Loucy (cell line): Measurements from ENCODE around the gene GCG.

Experiments used
- H2AFZ ChIP-seq: fragments of 200-600 bp; sonication (generic); 2 replicates; pipeline ENCODE4 v1.6.0; 2016; ENCODE audit warnings: antibody characterized with exemption, mild to moderate bottlenecking, low read length, moderate library complexity
- H3F3A ChIP-seq: fragments of 200-600 bp; 2 replicates; pipeline ENCODE4 v1.6.0; 2016; ENCODE audit warnings: antibody characterized with exemption, low read depth, mild to moderate bottlenecking
- H3K27me3 ChIP-seq: fragments of 200-600 bp; sonication (generic); 2 replicates; pipeline ENCODE4 v1.6.1; 2014; ENCODE audit warnings: low read length, mild to moderate bottlenecking; ENCODE audit not compliant: insufficient read depth, poor library complexity, severe bottlenecking
- H3K36me3 ChIP-seq: fragments of 200-600 bp; sonication (generic); 2 replicates; pipeline ENCODE4 v1.6.1; 2016; ENCODE audit warnings: low read length; ENCODE audit not compliant: insufficient read depth
- H3K4me1 ChIP-seq: fragments of 200-600 bp; sonication (generic); 2 replicates; pipeline ENCODE4 v1.5.1; 2014; ENCODE audit warnings: low read length, mild to moderate bottlenecking; ENCODE audit not compliant: insufficient read depth, poor library complexity, severe bottlenecking
- H3K4me2 ChIP-seq: fragments of 200-600 bp; sonication (generic); 2 replicates; pipeline ENCODE4 v1.6.0; 2014; ENCODE audit warnings: antibody characterized with exemption, low read length, low read depth, mild to moderate bottlenecking; ENCODE audit not compliant: poor library complexity, severe bottlenecking
- H3K4me3 ChIP-seq: fragments of 200-600 bp; sonication (generic); 2 replicates; pipeline ENCODE4 v1.5.1; 2014; ENCODE audit warnings: low read length, mild to moderate bottlenecking, mixed read lengths; ENCODE audit not compliant: poor library complexity, severe bottlenecking
- H3K79me2 ChIP-seq: fragments of 200-600 bp; sonication (generic); 2 replicates; pipeline ENCODE4 v1.6.1; 2014; ENCODE audit warnings: low read length; ENCODE audit not compliant: insufficient read depth
- H3K9ac ChIP-seq: fragments of 200-600 bp; sonication (generic); 2 replicates; pipeline ENCODE4 v1.6.0; 2014; ENCODE audit warnings: mild to moderate bottlenecking, low read depth, low read length, moderate library complexity; ENCODE audit not compliant: poor library complexity, severe bottlenecking
- H3K9me2 ChIP-seq: fragments of 200-600 bp; sonication (generic); replicated peaks from 2 replicates; pipeline ENCODE4 v1.6.1; 2016; ENCODE audit warnings: low read depth, low read length, mixed read lengths
- H3K9me3 ChIP-seq: fragments of 200-600 bp; sonication (generic); 2 replicates; pipeline ENCODE4 v1.6.1; 2014; ENCODE audit warnings: mild to moderate bottlenecking, antibody characterized with exemption, low read length, low read depth; ENCODE audit not compliant: insufficient read depth
- H4K20me1 ChIP-seq: fragments of 200-600 bp; sonication (generic); 2 replicates; pipeline ENCODE4 v1.6.0; 2014; ENCODE audit warnings: antibody characterized with exemption, low read length, mild to moderate bottlenecking; ENCODE audit not compliant: insufficient read depth, poor library complexity, severe bottlenecking
- EZH2phosphoT487 ChIP-seq: fragments of 200-600 bp; IDR thresholded peaks from 2 replicates; pipeline ENCODE4 v1.6.1; 2018; ENCODE audit warnings: antibody characterized with exemption, mild to moderate bottlenecking, moderate library complexity, borderline replicate concordance
- TF ChIP-seq, protein P1 (sequence below): fragments of 200-600 bp; sonication (generic); conservative IDR thresholded peaks from 2 replicates; pipeline ENCODE4 v1.5.1; 2014; ENCODE audit warnings: mild to moderate bottlenecking, antibody characterized with exemption, low read length

Gene GCG

DNA sequence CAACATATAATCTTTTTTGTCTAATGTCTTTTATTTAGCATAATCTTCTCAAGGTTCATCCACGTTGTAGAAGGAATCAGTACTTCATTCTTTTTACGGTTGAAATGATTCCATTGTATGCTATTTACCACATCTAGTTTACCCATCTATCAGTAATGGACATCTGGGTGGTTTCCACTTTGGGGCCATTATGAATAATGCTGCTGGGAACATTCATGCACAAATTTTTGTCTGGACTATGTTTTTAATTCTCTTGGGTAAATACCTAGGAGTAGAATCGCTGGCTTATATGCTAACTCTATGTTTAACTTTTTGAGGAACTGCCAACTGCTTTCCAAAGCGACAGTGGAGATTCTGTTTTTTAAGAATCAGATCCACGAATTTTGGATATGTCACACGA lies 7.4 kb upstream of the GCG start:
- Histone ChIP-seq H3K36me3 (no peaks in the 10 kb centered on the region), H3F3A (no peaks in the 10 kb centered on the region), H3K79me2 (no peaks in the 10 kb centered on the region), H3K4me2 (no peak overlapping the region), H4K20me1 (no peaks in the 10 kb centered on the region), H3K27me3 (no peaks in the 10 kb centered on the region), H3K9ac (no peak overlapping the region), H3K4me1 (no peaks in the 10 kb centered on the region), H3K9me2 (no peaks in the 10 kb centered on the region), H2AFZ (no peak overlapping the region), H3K4me3 (no peak overlapping the region), H3K9me3 (no peaks in the 10 kb centered on the region)
- no peak for TF ChIP-seq EZH2phosphoT487
- TF ChIP-seq, protein P1, sequence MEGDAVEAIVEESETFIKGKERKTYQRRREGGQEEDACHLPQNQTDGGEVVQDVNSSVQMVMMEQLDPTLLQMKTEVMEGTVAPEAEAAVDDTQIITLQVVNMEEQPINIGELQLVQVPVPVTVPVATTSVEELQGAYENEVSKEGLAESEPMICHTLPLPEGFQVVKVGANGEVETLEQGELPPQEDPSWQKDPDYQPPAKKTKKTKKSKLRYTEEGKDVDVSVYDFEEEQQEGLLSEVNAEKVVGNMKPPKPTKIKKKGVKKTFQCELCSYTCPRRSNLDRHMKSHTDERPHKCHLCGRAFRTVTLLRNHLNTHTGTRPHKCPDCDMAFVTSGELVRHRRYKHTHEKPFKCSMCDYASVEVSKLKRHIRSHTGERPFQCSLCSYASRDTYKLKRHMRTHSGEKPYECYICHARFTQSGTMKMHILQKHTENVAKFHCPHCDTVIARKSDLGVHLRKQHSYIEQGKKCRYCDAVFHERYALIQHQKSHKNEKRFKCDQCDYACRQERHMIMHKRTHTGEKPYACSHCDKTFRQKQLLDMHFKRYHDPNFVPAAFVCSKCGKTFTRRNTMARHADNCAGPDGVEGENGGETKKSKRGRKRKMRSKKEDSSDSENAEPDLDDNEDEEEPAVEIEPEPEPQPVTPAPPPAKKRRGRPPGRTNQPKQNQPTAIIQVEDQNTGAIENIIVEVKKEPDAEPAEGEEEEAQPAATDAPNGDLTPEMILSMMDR = no peak

DNA sequence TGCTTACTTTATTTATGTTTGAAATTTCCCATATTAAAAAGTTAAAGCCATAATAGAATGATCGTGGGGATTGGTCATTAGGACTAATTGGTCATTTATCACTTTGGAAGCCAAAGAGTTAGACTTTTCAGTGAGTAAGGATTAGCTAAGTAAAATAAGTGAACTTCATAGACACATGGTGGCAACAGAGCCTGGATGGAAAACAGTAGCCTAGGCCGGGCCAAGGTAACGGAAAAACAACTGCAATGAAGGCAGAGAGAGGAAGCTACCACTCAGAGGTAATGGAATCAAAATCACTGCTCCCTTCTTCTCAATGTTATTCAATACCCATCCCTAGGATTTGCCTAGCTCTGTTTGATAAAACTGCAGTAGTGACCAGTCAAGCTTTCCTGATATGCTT lies 4.1 kb upstream of the GCG start:
- no peaks in the 10 kb centered on the region for H4K20me1 ChIP-seq
- no peaks in the 10 kb centered on the region for H3K79me2 ChIP-seq
- H3K9me3 ChIP-seq = no peaks in the 10 kb centered on the region
- no peak overlapping the region for H3K4me3 ChIP-seq
- no peaks in the 10 kb centered on the region for H3F3A ChIP-seq
- no peaks in the 10 kb centered on the region for H3K36me3 ChIP-seq
- H3K9me2 ChIP-seq = no peaks in the 10 kb centered on the region
- no peak overlapping the region for H3K9ac ChIP-seq
- H3K4me1 ChIP-seq = no peaks in the 10 kb centered on the region
- H3K27me3 ChIP-seq = no peaks in the 10 kb centered on the region
- H2AFZ ChIP-seq = no peak overlapping the region
- TF ChIP-seq, protein P1 = no peak
- no peak for TF ChIP-seq EZH2phosphoT487
- H3K4me2 ChIP-seq = no peak overlapping the region

DNA sequence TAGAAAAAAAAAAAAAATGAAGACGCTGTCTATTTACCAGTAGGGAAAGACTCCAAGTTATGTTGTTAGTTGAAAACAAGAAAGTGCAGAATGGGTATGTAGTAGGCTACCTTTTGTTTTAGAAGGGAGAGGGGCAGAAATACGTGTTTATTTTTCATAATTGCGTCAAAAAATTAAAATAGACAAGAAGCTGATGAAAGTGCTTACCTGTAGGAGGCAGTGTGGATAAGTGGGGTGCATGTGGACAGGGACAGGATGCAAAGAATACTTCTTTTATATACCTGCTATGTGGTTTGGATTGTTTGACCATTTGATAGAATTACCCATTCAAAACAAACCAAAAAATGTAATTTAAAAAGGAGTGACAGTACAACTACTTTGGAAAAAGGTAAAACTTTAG lies 3.0 kb upstream of the GCG start:
- no peaks in the 10 kb centered on the region for H3K27me3 ChIP-seq
- no peak overlapping the region for H3K9ac ChIP-seq
- H3K4me2 ChIP-seq = no peak overlapping the region
- no peak overlapping the region for H2AFZ ChIP-seq
- H3K9me3 ChIP-seq = no peaks in the 10 kb centered on the region
- no peaks in the 10 kb centered on the region for H3F3A ChIP-seq
- H3K79me2 ChIP-seq = no peaks in the 10 kb centered on the region
- no peaks in the 10 kb centered on the region for H4K20me1 ChIP-seq
- H3K36me3 ChIP-seq = no peaks in the 10 kb centered on the region
- no peaks in the 10 kb centered on the region for H3K9me2 ChIP-seq
- no peak for TF ChIP-seq EZH2phosphoT487
- TF ChIP-seq, protein P1 = peak; percentile 63
- no peak overlapping the region for H3K4me3 ChIP-seq
- H3K4me1 ChIP-seq = no peaks in the 10 kb centered on the region
